Epithelial cell of esophagus (primary cell): ENCODE measurements around the gene RAD51B.

Source experiments
- DNase-seq: peaks from one replicate; pipeline ENCODE4 v3.0.0; 2010; ENCODE audit warnings: low read depth
- H3K4me3 ChIP-seq: 2 replicates; pipeline ENCODE4 v1.5.1; 2011; ENCODE audit warnings: mild to moderate bottlenecking, low read length, control low read depth
- TF ChIP-seq, protein P1 (sequence below): IDR thresholded peaks from 2 replicates; pipeline ENCODE4 v1.5.1; 2011; ENCODE audit warnings: low read depth, mild to moderate bottlenecking, low read length, control low read depth, inconsistent platforms; ENCODE audit not compliant: insufficient read depth; ENCODE audit errors: missing control alignments

The RAD51B gene

DNA sequence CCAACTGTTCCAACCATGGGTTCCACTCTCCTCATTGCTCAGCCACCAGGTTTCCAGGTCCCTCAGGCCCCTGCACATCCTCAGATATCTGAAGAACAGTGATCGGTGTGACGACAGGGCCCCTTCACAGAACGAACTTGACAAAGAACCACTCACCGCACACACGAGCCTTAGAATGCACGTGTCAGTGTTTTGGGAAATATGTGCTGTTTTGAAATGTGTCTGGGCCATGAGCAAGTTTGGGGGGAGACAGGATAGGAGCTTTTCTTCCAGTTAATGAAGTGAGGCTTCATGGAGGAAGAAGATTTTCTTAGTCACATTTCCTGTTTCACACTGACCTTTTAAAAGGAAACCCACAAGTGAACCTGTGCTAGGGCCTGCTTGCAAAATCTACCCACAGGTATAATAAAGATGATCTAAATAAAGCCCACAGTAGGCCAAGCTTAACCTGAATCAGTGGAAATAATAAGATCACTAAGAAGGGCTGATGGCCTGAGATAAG lies 914.7 kb downstream of the RAD51B start:
- no peak overlapping the region for H3K4me3 ChIP-seq
- peak; percentile 14 for DNase-seq
- TF ChIP-seq, protein P1, sequence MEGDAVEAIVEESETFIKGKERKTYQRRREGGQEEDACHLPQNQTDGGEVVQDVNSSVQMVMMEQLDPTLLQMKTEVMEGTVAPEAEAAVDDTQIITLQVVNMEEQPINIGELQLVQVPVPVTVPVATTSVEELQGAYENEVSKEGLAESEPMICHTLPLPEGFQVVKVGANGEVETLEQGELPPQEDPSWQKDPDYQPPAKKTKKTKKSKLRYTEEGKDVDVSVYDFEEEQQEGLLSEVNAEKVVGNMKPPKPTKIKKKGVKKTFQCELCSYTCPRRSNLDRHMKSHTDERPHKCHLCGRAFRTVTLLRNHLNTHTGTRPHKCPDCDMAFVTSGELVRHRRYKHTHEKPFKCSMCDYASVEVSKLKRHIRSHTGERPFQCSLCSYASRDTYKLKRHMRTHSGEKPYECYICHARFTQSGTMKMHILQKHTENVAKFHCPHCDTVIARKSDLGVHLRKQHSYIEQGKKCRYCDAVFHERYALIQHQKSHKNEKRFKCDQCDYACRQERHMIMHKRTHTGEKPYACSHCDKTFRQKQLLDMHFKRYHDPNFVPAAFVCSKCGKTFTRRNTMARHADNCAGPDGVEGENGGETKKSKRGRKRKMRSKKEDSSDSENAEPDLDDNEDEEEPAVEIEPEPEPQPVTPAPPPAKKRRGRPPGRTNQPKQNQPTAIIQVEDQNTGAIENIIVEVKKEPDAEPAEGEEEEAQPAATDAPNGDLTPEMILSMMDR, result no peak

DNA sequence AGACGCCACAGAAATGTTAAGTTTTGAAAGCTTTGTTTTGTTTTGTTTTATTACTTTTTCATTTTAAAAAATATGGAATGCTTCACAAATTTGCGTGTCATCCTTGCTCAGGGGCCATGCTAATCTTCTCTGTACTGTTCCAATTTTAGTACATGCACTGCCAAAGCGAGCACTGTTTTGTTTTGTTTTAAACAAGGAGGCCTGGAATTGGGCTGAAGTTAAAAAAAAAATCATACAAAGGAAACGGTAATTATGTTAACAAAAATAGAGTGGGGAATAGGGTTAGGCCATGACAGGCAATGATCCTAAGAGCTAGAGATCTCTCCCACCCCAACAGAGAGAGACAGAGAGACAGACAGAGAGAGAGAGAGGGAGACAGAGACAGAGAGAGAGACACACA lies 916.3 kb downstream of the RAD51B start:
- no peak for DNase-seq
- H3K4me3 ChIP-seq, result no peak overlapping the region
- TF ChIP-seq, protein P1, result no peak

DNA sequence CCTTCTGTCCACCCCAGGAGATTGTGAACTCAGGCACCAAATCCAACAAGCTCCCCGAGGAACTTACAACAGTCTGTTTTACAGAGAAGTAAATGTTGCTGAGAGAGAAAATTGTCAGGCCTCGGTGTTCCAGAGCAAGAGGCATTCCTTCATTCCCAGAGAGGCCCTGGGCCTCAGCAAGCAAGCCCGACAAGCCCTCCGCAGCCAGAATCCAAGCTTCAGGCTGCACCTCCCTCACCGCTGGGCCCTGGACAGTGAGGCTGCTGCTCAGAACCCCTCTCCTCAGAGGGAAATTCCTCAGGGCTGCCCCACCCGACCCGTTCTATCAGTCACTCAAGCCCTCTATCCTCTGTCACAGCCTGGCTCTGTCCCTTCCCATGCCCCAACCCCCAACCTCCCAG lies 916.9 kb downstream of the RAD51B start:
- TF ChIP-seq, protein P1, result no peak
- no peak overlapping the region for H3K4me3 ChIP-seq
- DNase-seq, result no peak

DNA sequence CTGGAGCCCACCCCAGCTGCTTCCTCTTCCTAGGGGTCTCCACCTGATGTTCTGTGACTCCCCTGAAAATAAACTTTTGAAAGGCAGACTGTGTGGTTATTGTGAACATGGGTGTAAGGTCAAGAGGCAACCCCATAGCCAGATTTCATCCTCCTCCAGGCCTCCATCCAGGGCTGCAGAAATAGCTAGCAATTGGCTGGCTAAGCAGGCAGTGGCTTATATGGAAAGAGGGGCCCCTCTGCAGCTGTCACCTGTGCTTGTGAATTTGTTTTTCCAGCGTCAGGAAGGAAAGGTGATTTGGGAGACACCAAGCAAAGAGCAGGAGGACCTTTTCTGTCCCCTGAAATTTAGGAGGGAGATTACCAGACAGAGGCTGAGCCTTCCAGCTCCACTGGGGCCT lies 917.5 kb downstream of the RAD51B start:
- DNase-seq, result no peak
- no peak overlapping the region for H3K4me3 ChIP-seq
- TF ChIP-seq, protein P1, result no peak

DNA sequence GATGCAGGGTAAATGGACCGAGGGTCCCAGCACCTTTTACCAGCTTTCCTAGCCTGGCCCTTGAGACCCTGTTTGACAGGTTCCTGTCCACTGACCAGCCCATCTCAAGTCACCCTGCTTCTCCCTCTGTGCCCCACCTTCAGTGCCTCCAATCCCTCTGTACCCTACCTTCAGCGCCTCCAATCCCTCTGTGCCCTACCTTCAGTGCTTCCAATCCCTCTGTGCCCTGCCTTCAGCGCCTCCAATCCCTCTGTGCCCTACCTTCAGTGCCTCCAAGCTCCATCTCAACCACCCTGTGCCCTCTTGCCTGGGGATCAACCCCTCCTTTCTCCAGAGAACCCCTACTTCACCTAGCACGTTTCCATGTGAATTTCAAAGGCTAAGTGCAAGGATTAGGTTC lies 919.0 kb downstream of the RAD51B start:
- TF ChIP-seq, protein P1, result no peak
- no peak for DNase-seq
- H3K4me3 ChIP-seq, result no peak overlapping the region

DNA sequence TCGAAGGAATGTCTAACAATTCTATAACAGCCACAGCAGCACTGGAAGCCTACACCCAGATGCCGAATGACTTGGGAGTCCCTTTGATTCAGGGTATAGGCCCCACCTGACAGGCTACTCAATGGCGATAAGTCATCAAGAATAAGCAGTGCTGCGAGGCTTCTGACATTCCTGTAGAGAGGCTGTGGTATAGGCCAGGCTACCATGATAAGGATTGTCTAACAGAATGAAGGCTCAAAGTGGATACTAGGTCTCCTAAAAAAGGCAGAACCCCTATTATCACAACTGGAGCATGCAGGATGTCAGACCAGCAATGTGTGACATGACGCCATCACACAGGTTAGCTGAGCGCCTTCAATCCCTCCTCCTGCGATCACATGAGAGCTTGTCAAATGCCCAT lies 920.1 kb downstream of the RAD51B start:
- TF ChIP-seq, protein P1, result no peak
- no peak overlapping the region for H3K4me3 ChIP-seq
- DNase-seq, result no peak

DNA sequence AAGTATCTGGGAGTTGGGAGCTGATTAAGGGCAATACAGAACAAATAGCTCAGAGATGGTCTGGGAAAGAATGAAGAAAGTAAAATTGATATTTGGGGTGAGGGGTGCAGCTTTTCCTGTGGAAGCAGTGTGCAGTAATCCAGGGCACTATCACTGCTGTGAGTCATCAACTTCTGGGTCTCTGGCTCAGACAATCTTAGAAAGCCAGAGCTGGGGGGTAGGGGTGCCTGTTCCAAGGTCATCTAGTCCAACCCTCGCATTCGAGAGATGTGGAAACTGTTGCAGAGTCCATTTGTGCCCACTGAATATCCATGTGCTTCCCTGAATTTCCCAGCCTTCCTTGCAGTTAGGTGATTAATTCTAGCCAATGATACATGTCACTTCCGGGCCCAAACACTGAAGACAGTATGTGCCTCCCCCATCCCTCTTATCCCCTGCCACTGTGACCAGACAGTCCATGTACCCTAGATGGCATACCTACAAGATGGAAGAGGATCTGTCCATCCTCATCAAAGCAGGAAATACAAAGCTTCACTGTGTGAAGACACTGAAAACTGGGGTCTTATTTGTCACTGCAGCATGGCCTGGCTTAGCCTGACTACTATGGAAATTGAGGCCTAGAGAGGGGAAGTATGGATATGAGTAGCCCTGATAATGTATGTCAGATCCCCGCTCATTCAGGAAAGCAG lies 921.4 kb downstream of the RAD51B start:
- TF ChIP-seq, protein P1, result no peak
- DNase-seq, result no peak
- no peak overlapping the region for H3K4me3 ChIP-seq
